Measurements from ENCODE around the gene FUCA1. TPM values are rescaled to one million over a fixed set of nuclear protein-coding genes. Genes with fewer than 3 reads are reported as not detected.
"Not testable (repeated sequence)": the region's sequence is repeated elsewhere in the genome, so short reads cannot be mapped to it uniquely, and the experiment has no call there.

The FUCA1 gene
- total RNA-seq, 2 donors from 2014 or later: 17.0 to 19.9 TPM

DNA sequence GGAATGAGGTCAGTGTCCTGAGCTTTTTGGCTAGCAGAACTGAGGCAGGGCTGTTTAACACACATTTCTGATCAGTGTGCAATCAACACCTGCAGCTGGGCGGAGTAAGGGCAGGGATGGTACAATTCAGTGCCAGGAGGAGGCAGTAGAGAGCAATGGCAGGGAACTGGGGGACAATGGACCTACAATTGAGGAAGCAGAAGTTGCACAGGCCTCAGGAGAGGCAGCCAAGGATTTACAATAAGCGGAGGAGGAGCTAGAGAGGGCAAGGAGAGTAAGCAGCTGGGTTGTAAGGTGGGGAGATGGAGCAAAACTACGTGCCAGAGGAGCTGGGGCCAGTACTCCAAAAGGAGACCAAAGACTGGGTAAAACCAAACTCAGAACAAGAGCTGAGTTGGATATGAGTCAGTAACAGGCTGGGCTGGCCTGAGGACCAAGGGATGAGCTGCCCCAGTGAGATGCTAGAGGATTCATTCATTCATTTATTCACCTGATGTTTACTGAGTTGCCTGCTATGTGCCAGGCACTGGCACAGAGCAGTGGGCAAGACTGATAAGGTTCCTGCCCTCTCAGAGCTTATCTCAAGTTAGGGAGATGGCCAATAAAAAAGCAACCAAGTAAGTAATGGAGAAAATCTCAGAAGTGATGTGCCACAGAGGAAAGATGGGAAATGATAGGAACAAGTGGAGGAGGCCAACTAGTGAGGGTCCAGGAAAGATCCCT lies 57.1 kb downstream of the FUCA1 start:
- DNase-seq (no peak), ATAC-seq (peak; percentile 51 to 78)
- intact Hi-C loops (cut with DNase I): no loop called here

GRCh38 chr1:23809751-23810171 lies 58.3 kb downstream of the FUCA1 start:
- peak; percentile 86 to 88 for ATAC-seq
- DNase-seq: peak; percentile 69
- intact Hi-C loops (cut with DNase I): loop anchor here in 1 of 2 donors (5.0 kb wide), 1 partner anchor 58 kb away; the partner anchor contains the start of gene FUCA1

DNA sequence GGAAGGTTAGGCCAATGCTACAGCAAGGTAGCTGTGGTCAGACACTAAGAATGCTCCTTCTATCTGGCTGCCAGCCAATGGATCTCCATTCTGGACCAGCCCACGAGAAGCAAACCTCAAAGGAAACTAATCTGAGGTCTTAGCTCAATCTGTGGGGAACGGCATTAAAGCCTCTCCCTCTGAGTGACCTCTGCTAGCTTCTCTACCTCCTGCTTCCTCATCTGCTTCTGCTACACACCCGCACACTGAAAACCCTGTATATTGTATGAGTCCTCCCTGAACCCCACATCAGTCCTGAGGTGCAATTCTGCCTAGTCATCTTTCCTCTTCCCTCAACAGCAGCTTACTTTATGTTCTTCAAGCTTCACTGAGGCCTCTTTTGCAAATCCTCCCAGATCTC lies 60.6 kb downstream of the FUCA1 start:
- DNase-seq (no peak), ATAC-seq (no peak)
- intact Hi-C loops (cut with DNase I): loop anchor here in 1 of 2 donors (5.0 kb wide), 1 partner anchor 60 kb away; the partner anchor contains the start of gene FUCA1

GRCh38 chr1:23806280-23806679 lies 61.8 kb downstream of the FUCA1 start:
- intact Hi-C loops (cut with DNase I): loop anchor here in 1 of 2 donors (5.0 kb wide), 1 partner anchor 61 kb away; the partner anchor contains the start of gene FUCA1
- ATAC-seq (no peak), DNase-seq (no peak)

GRCh38 chr1:23805025-23805424 lies 63.1 kb downstream of the FUCA1 start:
- ATAC-seq: no peak
- intact Hi-C loops (cut with DNase I): loop anchor here in 1 of 2 donors (5.0 kb wide), 1 partner anchor 62 kb away; the partner anchor contains the start of gene FUCA1
- no peak for DNase-seq

DNA sequence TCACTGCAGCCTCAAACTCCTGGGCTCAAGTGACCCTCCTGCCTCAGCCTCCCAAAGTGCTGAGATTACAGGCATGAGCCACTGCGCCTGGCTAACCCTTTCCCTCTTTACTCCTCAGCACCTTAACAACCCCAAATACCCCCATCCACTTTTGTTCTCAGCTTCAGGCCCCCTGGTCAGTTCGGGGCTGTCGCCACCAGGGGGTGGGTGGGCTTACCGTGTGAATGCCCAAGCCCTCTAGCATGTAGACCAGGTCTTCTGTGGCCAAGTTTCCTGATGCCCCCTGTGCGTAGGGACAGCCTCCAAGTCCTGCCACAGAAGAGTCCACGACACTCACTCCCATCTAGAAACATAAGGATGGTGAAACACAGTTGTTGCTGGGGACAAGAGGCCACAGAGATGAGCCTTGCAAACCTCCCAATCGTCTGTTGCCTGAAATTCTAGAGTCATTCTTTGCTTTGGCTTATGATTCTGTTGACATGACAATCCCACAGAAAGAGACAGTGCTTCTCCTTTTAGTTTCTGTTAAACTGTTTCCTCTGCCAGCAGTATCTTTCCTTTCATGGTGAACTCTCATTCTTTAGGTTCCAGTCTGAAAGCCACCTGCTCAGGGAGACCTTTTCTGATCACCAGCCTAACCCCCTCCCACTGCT lies 63.8 kb downstream of the FUCA1 start:
- DNase-seq (no peak), ATAC-seq (no peak)
- intact Hi-C loops (cut with DNase I): no loop called here

GRCh38 chr1:23803674-23804073 lies 64.4 kb downstream of the FUCA1 start:
- intact Hi-C loops (cut with DNase I): no loop called here
- DNase-seq: no peak
- no peak for ATAC-seq

DNA sequence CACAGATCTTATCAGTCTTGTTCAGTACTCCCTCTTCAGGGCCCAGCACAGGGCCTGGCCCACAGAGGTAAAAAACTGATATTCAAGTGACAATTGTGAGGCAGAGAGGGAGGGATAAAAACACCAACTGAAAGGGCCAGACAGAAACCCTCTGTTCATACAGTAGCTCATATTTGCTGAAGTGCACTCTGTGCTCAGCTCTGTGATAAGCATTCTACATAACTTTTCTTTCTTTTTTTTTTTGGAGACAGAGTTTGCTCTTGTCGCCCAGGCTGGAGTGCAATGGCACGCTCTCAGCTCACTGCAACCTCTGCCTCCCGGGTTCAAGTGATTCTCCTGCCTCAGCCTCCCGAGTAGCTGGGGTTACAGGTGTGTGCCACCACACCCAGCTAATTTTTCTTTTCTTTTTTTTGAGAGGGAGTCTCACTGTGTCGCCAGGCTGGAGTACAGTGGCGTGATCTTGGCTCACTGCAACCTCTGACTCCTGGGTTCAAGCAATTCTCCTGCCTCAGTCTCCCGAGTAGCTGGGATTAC lies 65.2 kb downstream of the FUCA1 start:
- intact Hi-C loops (cut with DNase I); DNase-seq; ATAC-seq: not testable (repeated sequence)

- intact Hi-C loops (cut with DNase I): no loop called here
- DNase-seq: no peak
- no peak for ATAC-seq
Measured at GRCh38 chr1:23801876-23802275, 66.2 kb downstream of the FUCA1 start.

DNA sequence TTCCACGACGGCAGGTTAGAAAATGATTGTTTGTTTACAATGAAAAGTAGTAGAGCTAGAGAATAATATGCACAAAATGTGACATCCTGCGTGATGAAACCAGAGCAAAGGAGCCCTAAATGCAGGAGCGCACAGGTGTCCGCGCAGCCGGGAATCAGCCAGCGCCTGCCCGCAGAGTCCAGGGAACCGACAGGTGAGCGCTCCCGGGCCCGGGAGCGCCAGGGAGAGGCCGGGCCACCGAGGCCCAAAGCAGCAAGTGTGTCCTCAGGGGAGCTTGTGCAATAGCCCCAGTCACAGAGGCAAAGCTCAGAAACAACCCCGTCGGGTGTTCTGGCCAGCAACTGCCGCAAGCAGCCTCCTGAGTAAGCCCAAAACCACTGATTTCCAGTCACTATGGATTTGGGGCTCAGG lies 66.7 kb downstream of the FUCA1 start:
- DNase-seq (no peak), ATAC-seq (no peak)
- intact Hi-C loops (cut with DNase I): no loop called here

GRCh38 chr1:23800400-23801337 lies 67.4 kb downstream of the FUCA1 start, which contains the start of gene GALE:
Gene GALE (minus strand): TSS chr1:23800754. CDS start chr1:23799007, 1,747 bp downstream.
- DNase-seq: peak; percentile 98
- intact Hi-C loops (cut with DNase I): no loop called here
- ATAC-seq: peak; percentile 95 to 97

- DNase-seq (peak; percentile 75), ATAC-seq (peak; percentile 40 to 49)
- intact Hi-C loops (cut with DNase I): no loop called here
Measured at GRCh38 chr1:23799570-23800399, 68.3 kb downstream of the FUCA1 start.

DNA sequence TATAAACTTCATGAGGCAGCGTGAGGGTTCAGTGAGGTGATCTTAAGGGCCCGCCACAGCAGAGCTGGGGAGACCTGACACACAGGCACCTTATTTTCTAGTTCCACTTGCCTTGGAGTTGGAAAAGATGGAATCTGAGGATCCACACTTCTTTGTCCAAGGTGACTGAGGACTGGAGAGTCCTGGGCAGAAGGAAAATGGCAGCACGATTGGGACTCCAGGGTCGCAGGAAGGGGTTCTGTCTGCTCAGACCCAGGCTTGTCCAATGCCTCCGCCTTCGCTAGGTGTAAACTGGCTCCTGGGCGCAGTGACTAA lies 68.9 kb downstream of the FUCA1 start:
- intact Hi-C loops (cut with DNase I): no loop called here
- DNase-seq (no peak), ATAC-seq (no peak)

- ATAC-seq (no peak), DNase-seq (no peak)
- intact Hi-C loops (cut with DNase I): no loop called here
Measured at GRCh38 chr1:23798662-23799142, 69.4 kb downstream of the FUCA1 start.

DNA sequence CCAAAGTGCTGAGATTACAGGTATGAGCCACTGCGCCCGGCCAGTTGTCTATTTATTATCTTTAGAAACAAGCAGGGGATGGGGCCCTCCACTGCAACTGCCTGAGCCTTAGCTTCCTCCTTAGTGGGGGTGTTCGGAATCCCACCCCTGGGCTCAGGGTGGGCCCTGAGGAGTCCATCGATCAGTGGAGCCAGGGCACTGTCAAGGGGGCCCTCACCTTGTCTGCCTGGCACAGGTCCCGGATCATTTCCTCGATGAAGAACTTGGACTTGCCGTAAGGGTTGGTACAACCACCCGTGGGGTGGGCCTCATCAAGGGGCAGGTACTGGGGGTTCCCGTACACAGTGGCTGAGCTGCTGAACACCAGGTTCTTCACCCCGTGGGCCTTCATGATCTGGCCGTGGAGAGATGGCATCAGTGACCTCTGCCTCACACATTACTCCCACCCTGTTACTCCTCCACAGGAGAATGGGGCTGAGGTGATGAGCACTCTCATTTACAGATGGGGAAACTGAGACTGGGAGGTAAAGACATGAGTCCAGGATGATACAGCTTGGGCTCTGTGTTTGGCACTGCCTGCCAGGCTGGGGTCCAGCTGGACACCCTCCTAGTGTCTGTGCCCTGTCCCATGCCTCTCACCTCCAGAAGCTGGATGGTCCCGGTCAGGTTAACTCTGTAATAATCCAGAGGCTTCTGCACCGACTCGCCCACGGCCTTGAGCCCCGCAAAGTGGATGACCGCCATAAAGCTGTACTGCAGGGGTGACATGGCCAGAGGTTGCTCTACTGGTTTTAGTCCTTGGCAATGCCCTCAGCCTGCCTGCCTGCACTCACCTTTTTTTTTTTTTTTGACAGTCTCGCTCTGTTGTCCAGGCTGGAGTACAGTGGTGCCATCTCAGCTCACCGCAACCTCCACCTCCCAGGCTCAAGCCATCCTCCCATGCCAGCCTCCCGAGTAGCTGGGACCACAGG lies 70.3 kb downstream of the FUCA1 start:
- intact Hi-C loops (cut with DNase I): no loop called here
- DNase-seq (no peak), ATAC-seq (no peak)

- DNase-seq (no peak), ATAC-seq (no peak)
- intact Hi-C loops (cut with DNase I): no loop called here
Measured at GRCh38 chr1:23796466-23797271, 71.4 kb downstream of the FUCA1 start.
